OCI-LY1 (cell line): Measurements from ENCODE around the gene HTR1B.

Experiments used
- H2AFZ ChIP-seq: fragments of 200-600 bp; sonication (generic), shearing (Covaris generic); 2 replicates; pipeline ENCODE4 v1.6.0; 2014; ENCODE audit warnings: antibody characterized with exemption, mild to moderate bottlenecking, low read length
- H3F3A ChIP-seq: fragments of 200-600 bp; sonication (generic), shearing (Covaris generic); 2 replicates; pipeline ENCODE4 v1.6.0; 2014; ENCODE audit warnings: mild to moderate bottlenecking, antibody characterized with exemption, low read length, moderate library complexity; ENCODE audit not compliant: insufficient read depth
- H3K27ac ChIP-seq: fragments of 200-600 bp; sonication (generic); 2 replicates; pipeline ENCODE4 v1.5.1; 2014; ENCODE audit warnings: low read length, mixed run types, mild to moderate bottlenecking, low read depth; ENCODE audit not compliant: poor library complexity, severe bottlenecking
- H3K27me3 ChIP-seq: fragments of 200-600 bp; sonication (generic); 2 replicates; pipeline ENCODE4 v1.6.0; 2014; ENCODE audit warnings: antibody characterized with exemption, mild to moderate bottlenecking, low read length, moderate library complexity; ENCODE audit not compliant: insufficient read depth
- H3K36me3 ChIP-seq: fragments of 200-600 bp; sonication (generic); 2 replicates; pipeline ENCODE4 v1.6.1; 2014; ENCODE audit warnings: mild to moderate bottlenecking, antibody characterized with exemption, low read length, moderate library complexity, mixed read lengths; ENCODE audit not compliant: insufficient read depth
- H3K4me1 ChIP-seq: fragments of 200-600 bp; sonication (generic); 2 replicates; pipeline ENCODE4 v1.5.1; 2014; ENCODE audit warnings: mild to moderate bottlenecking, low read length, moderate library complexity; ENCODE audit not compliant: insufficient read depth, severe bottlenecking
- H3K4me2 ChIP-seq: fragments of 200-600 bp; sonication (generic), shearing (Covaris generic); 2 replicates; pipeline ENCODE4 v1.6.1; 2014; ENCODE audit warnings: low read length
- H3K4me3 ChIP-seq: fragments of 200-600 bp; sonication (generic); 2 replicates; pipeline ENCODE4 v1.5.1; 2014; ENCODE audit warnings: low read length, low read depth, mild to moderate bottlenecking, mixed read lengths; ENCODE audit not compliant: poor library complexity, severe bottlenecking
- H3K79me2 ChIP-seq: fragments of 200-600 bp; shearing (Covaris generic); 2 replicates; pipeline ENCODE4 v1.6.1; 2016; ENCODE audit warnings: mixed run types, low read length, mixed read lengths; ENCODE audit not compliant: insufficient read depth
- H3K9ac ChIP-seq: fragments of 200-600 bp; sonication (generic), shearing (Covaris generic); 2 replicates; pipeline ENCODE4 v1.6.1; 2014; ENCODE audit warnings: mild to moderate bottlenecking, low read length, mixed read lengths
- H3K9me2 ChIP-seq: fragments of 200-600 bp; sonication (generic), shearing (Covaris generic); 2 replicates; pipeline ENCODE4 v1.6.1; 2014; ENCODE audit warnings: low read depth, mild to moderate bottlenecking, low read length, mixed read lengths
- H3K9me3 ChIP-seq: fragments of 200-600 bp; shearing (Covaris generic); 2 replicates; pipeline ENCODE4 v1.6.1; 2014; ENCODE audit warnings: low read length, mixed read lengths
- H4K20me1 ChIP-seq: fragments of 200-600 bp; sonication (generic), shearing (Covaris generic); 2 replicates; pipeline ENCODE4 v1.6.0; 2016; ENCODE audit warnings: mild to moderate bottlenecking, low read length; ENCODE audit not compliant: insufficient read depth
- CTCF ChIP-seq: fragments of 200-600 bp; sonication (generic), shearing (Covaris generic); IDR thresholded peaks from 2 replicates; pipeline ENCODE4 v1.5.1; 2017; ENCODE audit warnings: mild to moderate bottlenecking, antibody characterized with exemption, low read length, moderate library complexity, mixed read lengths
- EZH2 ChIP-seq: fragments of 200-600 bp; sonication (generic), shearing (Covaris generic); IDR thresholded peaks from 2 replicates; pipeline ENCODE4 v1.8.0; 2017; ENCODE audit warnings: borderline replicate concordance, mixed run types, mild to moderate bottlenecking, antibody characterized with exemption, low read length, moderate library complexity, mixed read lengths

Gene HTR1B

GRCh38 chr6:77502981-77503380 lies 39.7 kb upstream of the HTR1B start:
- Histone ChIP-seq H3K27ac (no peak overlapping the region), H3K27me3 (no peaks in the 10 kb centered on the region), H3K9me2 (no peaks in the 10 kb centered on the region), H3K9ac (no peak overlapping the region), H3K4me3 (no peak overlapping the region), H3K4me1 (no peaks in the 10 kb centered on the region), H2AFZ (no peak overlapping the region), H3K36me3 (no peaks in the 10 kb centered on the region), H4K20me1 (no peaks in the 10 kb centered on the region), H3K79me2 (no peaks in the 10 kb centered on the region), H3K9me3 (no peaks in the 10 kb centered on the region), H3F3A (no peaks in the 10 kb centered on the region), H3K4me2 (no peak overlapping the region)
- TF ChIP-seq CTCF (no peak), EZH2 (no peak)

- Histone ChIP-seq H2AFZ (no peak overlapping the region), H3K4me2 (no peak overlapping the region), H3F3A (no peaks in the 10 kb centered on the region), H3K4me1 (no peaks in the 10 kb centered on the region), H3K9me3 (no peaks in the 10 kb centered on the region), H3K27me3 (no peaks in the 10 kb centered on the region), H3K9ac (no peak overlapping the region), H3K79me2 (no peaks in the 10 kb centered on the region), H3K4me3 (no peak overlapping the region), H3K27ac (no peak overlapping the region), H3K36me3 (no peaks in the 10 kb centered on the region), H3K9me2 (no peaks in the 10 kb centered on the region), H4K20me1 (no peaks in the 10 kb centered on the region)
- no peak for TF ChIP-seq EZH2
- no peak for TF ChIP-seq CTCF
These were observed 29.2 kb upstream of the HTR1B start for GRCh38 chr6:77492530-77492929.

GRCh38 chr6:77487808-77488425 lies 24.6 kb upstream of the HTR1B start:
- no peaks in the 10 kb centered on the region for H3K9me3 ChIP-seq
- no peaks in the 10 kb centered on the region for H3K9me2 ChIP-seq
- H2AFZ ChIP-seq, result no peak overlapping the region
- H3K36me3 ChIP-seq, result no peaks in the 10 kb centered on the region
- H3K4me2 ChIP-seq, result no peak overlapping the region
- H3K9ac ChIP-seq, result no peak overlapping the region
- no peaks in the 10 kb centered on the region for H3K79me2 ChIP-seq
- H3K4me3 ChIP-seq, result no peak overlapping the region
- H4K20me1 ChIP-seq, result no peaks in the 10 kb centered on the region
- no peaks in the 10 kb centered on the region for H3K4me1 ChIP-seq
- H3K27me3 ChIP-seq, result no peaks in the 10 kb centered on the region
- H3F3A ChIP-seq, result no peaks in the 10 kb centered on the region
- TF ChIP-seq CTCF, result no peak
- TF ChIP-seq EZH2, result no peak
- no peak overlapping the region for H3K27ac ChIP-seq
